ENCODE measurements around the gene KRTAP19-8.

DNA sequence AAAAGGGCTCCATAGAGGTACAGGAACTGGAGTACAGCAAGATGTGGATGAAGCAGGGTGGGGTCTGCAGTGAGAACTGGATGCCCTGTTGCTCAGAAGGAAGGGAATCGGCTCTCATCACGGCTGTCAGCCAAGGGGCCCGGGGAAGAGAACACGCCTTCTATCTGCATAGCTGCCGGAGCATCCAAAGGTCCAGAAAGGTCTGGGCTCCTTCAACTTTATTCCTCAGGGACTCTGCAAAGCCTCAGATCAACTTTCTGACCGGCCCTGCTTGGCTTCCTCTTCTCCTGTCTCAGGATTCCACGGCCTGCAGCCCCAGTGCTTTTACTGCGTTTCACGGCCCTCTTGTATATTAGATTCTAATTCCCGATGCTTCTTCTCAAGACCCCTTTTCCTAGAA, 34.8 kb downstream of the KRTAP19-8 start:
- TF ChIP-seq EZH2 (IDR thresholded peaks at IDR 0.05) (no peak), POLR2AphosphoS5 (IDR thresholded peaks at IDR 0.05; ENCODE audit: borderline replicate concordance, low read depth, low read length) (no peak)
